Stomach smooth muscle (tissue), 2 donors: ENCODE data around the gene CCDC186.
"Not testable (repeated sequence)": the region's sequence is repeated elsewhere in the genome, so short reads cannot be mapped to it uniquely, and the experiment has no call there.

ENCODE experiments used
- H3K27ac ChIP-seq: one replicate; pipeline ENCODE4 v1.7.0; 2013; ENCODE audit warnings: mild to moderate bottlenecking, low read length, inconsistent platforms
- H3K27me3 ChIP-seq, 2 donors: one replicate each; pipeline ENCODE4 v1.7.0; 2013; ENCODE audit warnings: low read length in 2 of 2; ENCODE audit not compliant: insufficient read depth in 2 of 2, control insufficient read depth in 1 of 2
- H3K36me3 ChIP-seq, 2 donors: one replicate each; pipeline ENCODE4 v1.7.0; 2013; ENCODE audit warnings: low read length in 2 of 2; ENCODE audit not compliant: control insufficient read depth in 2 of 2, insufficient read depth in 2 of 2
- H3K4me1 ChIP-seq: one replicate; pipeline ENCODE4 v1.7.0; 2013; ENCODE audit warnings: low read length; ENCODE audit not compliant: control insufficient read depth, insufficient read depth
- H3K4me3 ChIP-seq, 2 donors: one replicate each; pipeline ENCODE4 v1.7.0; 2013; ENCODE audit warnings: low read length in 2 of 2
- H3K9ac ChIP-seq, 2 donors: one replicate each; pipeline ENCODE4 v1.7.0; 2013; ENCODE audit warnings: low read length in 2 of 2, mild to moderate bottlenecking in 1 of 2
- H3K9me3 ChIP-seq, 2 donors: one replicate each; pipeline ENCODE4 v1.7.0; 2013; ENCODE audit warnings: low read length in 2 of 2; ENCODE audit not compliant: control insufficient read depth in 2 of 2
- donor health status: healthy.
- donor health status: Pancreatic carcinoma.

The CCDC186 gene

DNA sequence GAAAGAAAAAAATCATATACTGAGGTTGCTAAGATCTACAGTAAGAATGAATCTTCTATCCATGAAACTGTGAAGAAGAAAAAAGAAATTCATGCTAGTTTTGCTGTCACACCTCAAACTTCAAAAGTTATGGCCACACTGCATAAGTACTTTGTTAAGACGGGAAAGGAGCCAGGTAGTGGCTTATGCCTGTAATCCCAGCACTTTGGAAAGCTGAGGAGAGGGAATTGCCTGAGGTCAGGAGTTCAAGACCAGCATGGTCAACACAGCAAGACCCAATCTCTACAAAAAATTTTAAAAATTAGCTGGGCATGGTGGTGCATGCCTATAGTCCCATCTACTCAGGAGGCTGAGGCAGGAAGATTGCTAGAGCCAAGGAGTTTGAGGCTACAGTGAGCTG lies 22.1 kb downstream of the CCDC186 start:
- H3K27me3 ChIP-seq = no peaks in the 10 kb centered on the region
- H3K27ac ChIP-seq = no peak overlapping the region
- H3K4me3 ChIP-seq = no peak overlapping the region
- H3K9me3 ChIP-seq = no peaks in the 10 kb centered on the region
- H3K4me1 ChIP-seq = no peaks in the 10 kb centered on the region
- no peak overlapping the region for H3K9ac ChIP-seq
- H3K36me3 ChIP-seq = peaks cover 12 to 20% of the 10 kb centered on the region in 2 donors

DNA sequence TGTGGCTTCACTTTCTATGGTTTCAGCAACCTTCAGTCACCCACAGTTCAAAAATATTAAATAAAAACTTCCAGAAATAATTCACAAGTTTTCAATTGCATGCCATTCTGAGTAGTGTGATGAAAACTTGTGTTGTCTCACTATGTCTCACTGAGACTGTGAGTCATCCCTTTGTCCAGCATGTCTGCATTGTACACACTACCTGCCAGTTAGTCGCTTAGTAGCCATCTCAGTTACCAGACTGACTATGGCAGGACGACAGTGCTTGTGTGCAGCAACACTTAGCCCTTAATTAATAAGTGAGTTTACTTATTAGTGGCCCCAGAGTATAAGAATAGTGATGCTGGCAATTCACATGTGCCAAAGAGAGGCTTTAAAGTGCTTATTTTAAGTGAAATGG lies 22.5 kb downstream of the CCDC186 start:
- H3K4me1 ChIP-seq = no peaks in the 10 kb centered on the region
- no peak overlapping the region for H3K9ac ChIP-seq
- no peak overlapping the region for H3K4me3 ChIP-seq
- H3K27ac ChIP-seq = no peak overlapping the region
- H3K27me3 ChIP-seq = no peaks in the 10 kb centered on the region
- peaks cover 12 to 20% of the 10 kb centered on the region in 2 donors for H3K36me3 ChIP-seq
- H3K9me3 ChIP-seq = no peaks in the 10 kb centered on the region

DNA sequence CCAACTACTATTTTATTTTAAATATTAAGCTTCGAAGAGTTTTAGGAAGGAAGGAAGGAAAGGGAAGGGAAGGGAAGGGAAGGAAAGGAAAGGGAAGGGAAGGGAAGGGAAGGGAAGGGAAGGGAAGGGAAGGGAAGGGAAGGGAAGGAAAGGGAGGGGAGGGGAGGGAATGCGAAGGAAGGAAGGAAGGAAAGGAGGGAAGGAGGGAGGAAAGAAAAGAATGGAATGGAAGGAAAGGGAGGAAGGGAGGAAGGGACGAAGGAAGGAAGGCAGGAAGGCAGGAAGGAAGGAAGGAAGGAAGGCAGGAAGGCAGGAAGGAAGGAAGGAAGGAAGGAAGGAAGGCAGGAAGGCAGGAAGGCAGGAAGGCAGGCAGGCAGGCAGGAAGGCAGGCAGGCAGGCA lies 24.5 kb downstream of the CCDC186 start:
- H3K9me3 ChIP-seq, H3K9ac ChIP-seq, H3K27me3 ChIP-seq, H3K4me3 ChIP-seq, H3K27ac ChIP-seq, H3K4me1 ChIP-seq: not testable (repeated sequence)
- peaks cover 3 to 13% of the 10 kb centered on the region in 2 donors for H3K36me3 ChIP-seq

DNA sequence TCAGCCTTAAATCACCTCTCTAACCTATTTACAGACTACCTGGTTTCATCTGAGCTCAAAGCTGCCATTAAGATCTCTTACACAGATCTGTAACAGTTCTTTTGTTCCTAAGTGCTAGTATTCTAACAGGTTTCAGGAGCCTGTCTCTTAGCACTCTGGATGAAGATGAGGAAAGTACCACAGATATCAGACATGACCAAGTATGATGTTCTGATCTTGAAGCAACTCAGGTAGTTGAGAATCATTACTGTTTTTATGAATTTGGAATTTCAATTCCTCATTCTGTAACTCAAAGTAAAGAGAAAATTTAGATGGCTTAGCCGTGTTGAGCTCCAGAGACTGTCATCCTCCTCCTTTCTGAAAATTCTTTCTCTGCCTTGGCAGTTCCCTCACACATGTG lies 30.8 kb downstream of the CCDC186 start:
- H3K4me1 ChIP-seq = no peaks in the 10 kb centered on the region
- H3K4me3 ChIP-seq = no peak overlapping the region
- H3K36me3 ChIP-seq = peaks cover 6 to 15% of the 10 kb centered on the region in 2 donors
- H3K27ac ChIP-seq = no peak overlapping the region
- H3K27me3 ChIP-seq = no peaks in the 10 kb centered on the region
- no peaks in the 10 kb centered on the region for H3K9me3 ChIP-seq
- H3K9ac ChIP-seq = no peak overlapping the region

DNA sequence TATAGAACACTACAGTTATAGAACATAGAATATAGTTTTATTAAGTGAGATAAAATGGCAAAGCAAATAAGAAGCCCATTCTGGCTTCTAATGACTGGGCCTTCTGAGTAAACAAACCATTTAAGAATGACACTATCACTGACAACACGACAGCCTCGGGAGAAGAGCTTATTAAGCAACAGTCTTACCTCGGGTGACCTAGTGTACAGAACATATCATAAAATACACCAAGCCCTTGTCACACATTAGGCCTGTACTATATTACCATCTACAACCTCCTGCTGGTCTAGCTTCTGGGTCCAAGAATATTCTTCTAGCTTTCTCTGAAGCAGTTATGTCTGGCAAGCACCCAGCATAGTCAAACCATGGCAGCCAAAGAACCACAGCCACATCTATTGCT lies 32.0 kb downstream of the CCDC186 start:
- H3K9me3 ChIP-seq = no peaks in the 10 kb centered on the region

DNA sequence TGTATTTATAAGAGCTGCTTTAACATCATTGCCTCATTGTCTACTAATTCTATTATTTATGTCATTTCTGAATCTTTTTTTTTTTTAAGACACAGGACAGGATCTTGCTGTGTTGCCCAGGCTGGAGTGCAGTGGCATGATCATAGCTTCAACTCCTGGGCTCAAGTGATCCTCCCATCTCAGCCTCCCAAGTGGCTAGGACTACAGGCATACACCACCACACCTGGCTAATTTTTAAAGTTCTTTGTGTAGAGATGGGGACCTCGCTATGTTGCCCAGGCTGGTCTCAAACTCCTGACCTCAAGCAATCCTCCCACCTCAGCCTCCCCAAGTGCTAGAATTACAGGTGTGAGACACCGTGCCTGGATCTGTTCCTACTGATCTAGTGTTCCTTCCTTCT lies 33.2 kb downstream of the CCDC186 start:
- peaks cover 6 to 13% of the 10 kb centered on the region in 2 donors for H3K36me3 ChIP-seq
- H3K4me1 ChIP-seq, H3K27ac ChIP-seq, H3K4me3 ChIP-seq, H3K27me3 ChIP-seq, H3K9ac ChIP-seq, H3K9me3 ChIP-seq: not testable (repeated sequence)

More for the DNA sequence above, 32.0 kb downstream of the CCDC186 start:
- H3K4me1 ChIP-seq = no peaks in the 10 kb centered on the region
- H3K36me3 ChIP-seq = peaks cover 6 to 10% of the 10 kb centered on the region in 2 donors
- no peak overlapping the region for H3K4me3 ChIP-seq
- no peaks in the 10 kb centered on the region for H3K27me3 ChIP-seq
- no peak overlapping the region for H3K27ac ChIP-seq
- no peak overlapping the region for H3K9ac ChIP-seq

DNA sequence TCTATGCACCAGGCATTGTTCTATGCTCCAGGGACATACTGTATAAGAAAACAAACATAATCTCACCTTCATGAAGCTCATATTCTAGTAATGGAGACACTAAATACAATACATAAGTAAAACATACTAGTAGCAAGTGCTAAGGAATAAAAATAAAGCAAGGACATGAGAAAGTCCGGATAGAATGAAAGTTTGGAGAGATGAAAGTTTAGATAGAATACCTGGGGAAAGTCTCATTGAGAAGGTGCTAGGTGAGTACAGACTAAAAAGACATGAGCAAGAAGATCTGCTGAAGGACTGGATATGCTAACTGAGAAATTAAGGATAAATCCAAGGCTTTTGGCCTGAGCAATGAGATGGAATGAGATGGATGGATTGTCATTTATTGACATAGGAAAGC lies 34.0 kb downstream of the CCDC186 start:
- Histone ChIP-seq H3K9me3 (no peaks in the 10 kb centered on the region), H3K27me3 (no peaks in the 10 kb centered on the region), H3K4me3 (no peak overlapping the region), H3K4me1 (no peaks in the 10 kb centered on the region), H3K9ac (no peak overlapping the region), H3K27ac (no peak overlapping the region), H3K36me3 (peaks cover 9 to 18% of the 10 kb centered on the region in 2 donors)

DNA sequence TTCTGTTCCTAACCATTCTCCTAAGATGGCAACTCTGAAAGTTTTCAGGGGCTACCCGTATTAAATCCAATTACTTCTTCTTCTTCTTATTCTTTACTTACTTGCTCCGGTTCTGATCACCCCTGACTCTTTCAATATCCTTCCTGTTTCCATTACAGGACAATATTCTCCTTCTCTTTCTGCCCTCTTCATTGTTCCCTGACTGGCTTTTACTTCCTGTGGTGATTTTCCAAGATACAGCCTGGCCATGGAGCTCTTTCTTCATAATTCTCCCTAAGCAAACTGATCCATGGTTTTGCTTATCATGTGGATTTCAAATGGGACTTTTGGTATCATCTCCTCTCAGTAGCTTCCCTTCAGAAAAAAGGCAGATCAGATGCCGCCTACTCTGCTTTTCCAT lies 35.4 kb downstream of the CCDC186 start:
- no peak overlapping the region for H3K27ac ChIP-seq
- no peaks in the 10 kb centered on the region for H3K27me3 ChIP-seq
- peaks cover 15 to 27% of the 10 kb centered on the region in 2 donors for H3K36me3 ChIP-seq

DNA sequence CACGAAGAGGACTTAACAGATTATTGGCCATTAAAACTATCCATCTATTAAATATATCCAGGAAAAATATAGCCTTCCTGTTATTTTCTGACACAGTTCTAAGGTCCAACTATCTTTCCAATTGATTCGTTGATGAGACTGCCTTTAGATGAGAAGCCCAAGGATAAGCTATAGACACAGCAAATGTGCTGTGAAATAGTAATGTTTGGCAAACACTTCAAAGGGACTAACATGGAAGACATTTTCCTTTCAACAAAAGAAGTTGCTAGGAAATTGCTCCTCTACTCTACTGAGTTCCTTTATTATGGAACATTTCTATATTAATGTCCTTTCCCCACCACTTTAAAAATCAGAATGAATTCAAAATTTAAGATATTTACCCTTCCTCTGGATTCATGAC lies 38.5 kb downstream of the CCDC186 start:
- no peak overlapping the region for H3K9ac ChIP-seq
- no peaks in the 10 kb centered on the region for H3K27me3 ChIP-seq
- H3K36me3 ChIP-seq = peaks cover 15 to 31% of the 10 kb centered on the region in 2 donors
- no peaks in the 10 kb centered on the region for H3K9me3 ChIP-seq
- no peak overlapping the region for H3K27ac ChIP-seq
- no peak overlapping the region for H3K4me3 ChIP-seq
- no peaks in the 10 kb centered on the region for H3K4me1 ChIP-seq

More for the DNA sequence above, 35.4 kb downstream of the CCDC186 start:
- no peak overlapping the region for H3K9ac ChIP-seq
- no peaks in the 10 kb centered on the region for H3K4me1 ChIP-seq
- no peaks in the 10 kb centered on the region for H3K9me3 ChIP-seq
- no peak overlapping the region for H3K4me3 ChIP-seq

DNA sequence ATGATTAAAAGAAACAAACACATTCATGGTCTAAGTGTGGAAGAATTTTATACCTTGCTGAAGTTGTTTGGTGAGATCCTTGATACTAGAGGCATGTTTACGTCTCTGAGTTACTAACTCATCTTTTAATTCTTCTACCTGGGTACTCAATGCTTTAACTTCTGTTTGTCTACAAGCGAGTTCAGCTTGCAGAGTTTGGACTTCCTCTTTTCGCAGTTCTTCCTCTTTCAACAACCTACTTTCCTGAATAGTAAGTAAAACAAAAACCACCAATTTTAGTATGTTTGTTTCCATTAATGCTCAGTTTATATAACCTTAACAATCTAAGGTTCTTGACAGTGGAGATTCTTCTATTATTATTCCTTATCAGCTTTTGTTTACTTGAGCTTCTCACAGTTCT lies 42.9 kb downstream of the CCDC186 start:
- Histone ChIP-seq H3K27me3 (no peaks in the 10 kb centered on the region), H3K9ac (no peak overlapping the region), H3K4me3 (no peak overlapping the region), H3K9me3 (no peaks in the 10 kb centered on the region), H3K36me3 (peaks cover 30 to 43% of the 10 kb centered on the region in 2 donors), H3K4me1 (no peaks in the 10 kb centered on the region), H3K27ac (no peak overlapping the region)

DNA sequence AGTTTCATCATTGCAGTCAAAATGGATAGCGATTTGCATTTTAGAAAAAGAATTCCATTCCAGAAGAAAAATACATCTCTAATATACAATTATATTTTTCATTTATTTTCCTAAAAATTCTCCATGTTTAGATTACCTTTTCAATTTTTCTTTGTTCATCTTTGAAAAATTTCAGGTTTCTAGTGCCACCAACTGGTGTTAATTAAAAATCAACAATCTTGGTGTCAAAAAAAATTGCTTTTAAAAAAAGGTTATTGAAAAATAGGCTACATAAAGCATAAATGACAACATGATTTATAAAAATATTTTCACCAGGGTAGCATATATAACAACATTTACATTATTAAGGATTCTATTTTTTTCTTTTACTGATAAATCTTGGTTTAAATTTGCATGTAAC lies 53.0 kb downstream of the CCDC186 start:
- H3K9ac ChIP-seq = no peak overlapping the region
- H3K9me3 ChIP-seq = no peaks in the 10 kb centered on the region
- H3K36me3 ChIP-seq = peaks cover 8 to 9% of the 10 kb centered on the region in 2 donors

More for the DNA sequence above, 53.0 kb downstream of the CCDC186 start:
- H3K27me3 ChIP-seq = no peaks in the 10 kb centered on the region
- H3K27ac ChIP-seq = no peak overlapping the region
- H3K4me3 ChIP-seq = no peak overlapping the region
- no peaks in the 10 kb centered on the region for H3K4me1 ChIP-seq
